ENCODE measurements around the gene NUP58.

NUP58 gene, protein sequence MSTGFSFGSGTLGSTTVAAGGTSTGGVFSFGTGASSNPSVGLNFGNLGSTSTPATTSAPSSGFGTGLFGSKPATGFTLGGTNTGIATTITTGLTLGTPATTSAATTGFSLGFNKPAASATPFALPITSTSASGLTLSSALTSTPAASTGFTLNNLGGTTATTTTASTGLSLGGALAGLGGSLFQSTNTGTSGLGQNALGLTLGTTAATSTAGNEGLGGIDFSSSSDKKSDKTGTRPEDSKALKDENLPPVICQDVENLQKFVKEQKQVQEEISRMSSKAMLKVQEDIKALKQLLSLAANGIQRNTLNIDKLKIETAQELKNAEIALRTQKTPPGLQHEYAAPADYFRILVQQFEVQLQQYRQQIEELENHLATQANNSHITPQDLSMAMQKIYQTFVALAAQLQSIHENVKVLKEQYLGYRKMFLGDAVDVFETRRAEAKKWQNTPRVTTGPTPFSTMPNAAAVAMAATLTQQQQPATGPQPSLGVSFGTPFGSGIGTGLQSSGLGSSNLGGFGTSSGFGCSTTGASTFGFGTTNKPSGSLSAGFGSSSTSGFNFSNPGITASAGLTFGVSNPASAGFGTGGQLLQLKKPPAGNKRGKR

GRCh38 chr13:25301347-25302113, at the start of gene NUP58:
NUP58 (plus strand) TSS chr13:25301625; CDS start chr13:25301774, 149 bp downstream.
- DNase-seq (ENCODE audit: low read depth in 2 of 2) = peak; percentile 87 to 88

GRCh38 chr13:25252225-25252624, 49.2 kb upstream of the NUP58 start:
- DNase-seq (ENCODE audit: low read depth in 2 of 2) = no peak

GRCh38 chr13:25252752-25253151, 48.7 kb upstream of the NUP58 start:
- no peak for DNase-seq (ENCODE audit: low read depth in 2 of 2)

- no peak for DNase-seq (ENCODE audit: low read depth in 2 of 2)
Observed at GRCh38 chr13:25253702-25254101, 47.7 kb upstream of the NUP58 start.

- no peak for DNase-seq (ENCODE audit: low read depth in 2 of 2)
Observed at GRCh38 chr13:25262261-25262660, 39.2 kb upstream of the NUP58 start.

DNA sequence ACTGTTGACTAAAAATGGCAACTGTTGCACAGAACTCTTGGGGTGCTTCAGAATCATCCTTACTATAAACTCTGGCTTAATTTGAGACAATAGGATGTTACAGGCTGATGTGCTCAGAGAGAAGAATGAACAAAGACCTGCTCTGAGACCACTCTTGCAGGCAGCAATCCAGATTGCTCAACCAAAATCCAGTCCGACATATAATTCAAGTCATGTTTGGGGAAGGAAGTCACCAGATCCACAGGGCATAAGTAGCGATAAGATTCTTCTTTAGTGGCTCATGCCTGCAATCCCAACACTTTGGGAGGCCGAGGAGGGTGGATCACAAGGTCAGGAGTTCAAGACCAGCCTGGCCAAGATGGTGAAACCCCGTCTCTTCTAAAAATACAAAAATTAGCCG, 34.7 kb upstream of the NUP58 start:
- no peak for DNase-seq (ENCODE audit: low read depth in 2 of 2)

- no peak for DNase-seq (ENCODE audit: low read depth in 2 of 2)
Observed at GRCh38 chr13:25267715-25268114, 33.7 kb upstream of the NUP58 start.

- no peak for DNase-seq (ENCODE audit: low read depth in 2 of 2)
Observed at GRCh38 chr13:25268561-25268960, 32.9 kb upstream of the NUP58 start.

DNA sequence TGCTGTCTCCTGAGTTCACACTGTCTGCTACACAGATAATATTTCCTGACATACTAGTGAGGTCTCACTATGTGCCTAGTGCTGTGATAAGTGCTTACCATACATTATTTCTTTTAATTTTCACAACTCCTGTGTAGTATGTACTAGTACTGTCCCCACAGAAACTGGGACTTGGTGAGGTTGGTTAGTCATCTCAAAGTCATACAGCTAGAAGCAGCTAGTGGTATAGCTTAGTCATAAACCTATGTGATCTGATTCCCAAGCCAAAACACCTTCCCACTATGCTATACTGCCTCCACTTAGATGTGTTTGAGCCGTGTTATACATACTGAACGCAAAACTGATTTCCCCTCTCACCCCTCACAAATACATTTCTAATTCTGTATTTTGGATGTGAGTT, 24.7 kb upstream of the NUP58 start:
- no peak for DNase-seq (ENCODE audit: low read depth in 2 of 2)

GRCh38 chr13:25280396-25280795, 21.0 kb upstream of the NUP58 start:
- DNase-seq (ENCODE audit: low read depth in 2 of 2) = no peak

DNA sequence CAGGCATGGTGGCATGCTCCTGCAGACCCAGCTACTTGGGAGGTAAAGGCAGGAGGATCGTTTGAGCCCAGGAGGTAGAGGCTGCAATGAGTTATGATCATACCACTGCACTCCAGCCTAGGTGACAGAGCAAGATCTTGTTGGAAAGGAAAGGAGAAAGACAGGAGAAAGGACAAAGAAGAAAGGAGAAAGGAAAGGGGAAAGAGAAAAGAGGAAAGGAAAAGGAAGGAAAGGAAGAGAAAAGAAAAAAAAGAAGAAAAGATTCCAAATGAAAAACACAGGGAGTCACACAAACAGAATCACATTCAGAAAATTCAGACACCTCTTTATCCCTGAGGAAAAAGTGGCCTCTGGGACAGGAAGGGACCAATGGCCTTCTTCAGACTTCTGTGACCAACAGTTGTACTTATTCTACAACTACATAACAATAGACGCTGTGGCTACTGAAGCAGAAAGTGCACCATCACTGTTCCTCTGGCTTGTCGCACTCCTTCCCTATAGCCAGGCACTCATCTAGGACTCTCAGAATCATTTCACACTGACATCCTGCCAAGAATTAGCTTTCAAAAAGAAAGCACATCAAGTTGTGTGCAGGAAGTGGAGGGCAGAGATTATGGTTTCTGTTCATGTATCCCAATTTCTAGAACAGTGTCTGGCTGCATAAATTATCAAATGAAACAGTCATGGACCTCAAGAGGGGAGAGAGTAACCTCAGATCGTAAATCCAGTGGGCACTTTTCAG, 20.1 kb upstream of the NUP58 start:
- no peak for DNase-seq (ENCODE audit: low read depth in 2 of 2)

DNA sequence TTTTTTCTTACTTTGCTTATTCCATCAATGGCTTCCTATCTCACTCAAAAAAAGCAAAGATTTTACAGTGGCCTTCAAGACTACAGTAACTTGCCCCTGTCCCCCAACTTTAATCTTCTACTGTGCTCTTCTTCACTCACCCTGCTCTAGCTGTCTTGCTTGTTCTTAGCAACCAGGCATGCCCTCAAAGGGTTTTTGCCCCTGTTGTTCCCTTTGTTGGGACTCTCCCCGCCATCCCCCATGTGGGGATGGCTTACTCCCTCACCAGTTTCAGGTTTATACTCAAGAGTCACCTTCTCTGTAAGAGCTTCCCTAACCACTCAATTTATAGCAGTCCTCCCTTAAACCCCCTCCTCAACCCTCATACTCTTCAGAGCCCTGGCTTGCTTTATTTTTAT, 19.5 kb upstream of the NUP58 start:
- no peak for DNase-seq (ENCODE audit: low read depth in 2 of 2)

DNA sequence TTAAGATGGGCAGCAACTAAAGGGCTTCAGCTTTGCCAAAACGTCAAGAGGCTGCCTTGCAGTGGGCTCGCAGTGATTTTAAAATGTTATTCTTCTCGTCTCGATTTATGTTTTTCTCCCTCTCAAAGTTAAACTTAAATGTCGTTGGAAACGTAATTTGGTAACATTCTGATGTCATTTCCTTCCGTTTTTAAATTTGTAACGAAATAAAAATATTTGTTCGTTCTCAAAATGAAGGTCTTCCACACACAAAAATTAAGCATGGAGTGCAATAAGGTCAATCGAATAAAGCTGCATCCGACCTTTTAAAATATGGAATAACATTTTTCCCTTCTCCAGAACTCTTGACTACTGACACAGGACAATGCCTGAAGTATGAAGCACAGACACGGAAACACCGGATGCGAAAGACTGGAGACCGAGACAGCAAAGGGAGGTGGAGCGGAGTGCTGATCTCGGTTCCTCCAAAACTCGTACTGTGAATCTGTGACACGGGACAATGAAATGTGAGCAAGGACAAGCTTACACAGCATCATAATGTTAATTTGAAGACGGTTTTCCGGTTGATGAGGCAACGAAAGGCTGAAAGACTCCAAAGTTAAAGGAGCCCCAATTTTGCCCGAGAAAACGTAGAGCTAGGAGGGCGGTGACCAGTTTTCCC, 15.0 kb upstream of the NUP58 start:
- no peak for DNase-seq (ENCODE audit: low read depth in 2 of 2)

- peak; percentile 83 to 85 for DNase-seq (ENCODE audit: low read depth in 2 of 2)
Observed at GRCh38 chr13:25286969-25287961, 14.2 kb upstream of the NUP58 start, which contains the start of gene MTMR6. MTMR6 (minus strand) TSS chr13:25287488; CDS start chr13:25287247, 241 bp downstream.

DNA sequence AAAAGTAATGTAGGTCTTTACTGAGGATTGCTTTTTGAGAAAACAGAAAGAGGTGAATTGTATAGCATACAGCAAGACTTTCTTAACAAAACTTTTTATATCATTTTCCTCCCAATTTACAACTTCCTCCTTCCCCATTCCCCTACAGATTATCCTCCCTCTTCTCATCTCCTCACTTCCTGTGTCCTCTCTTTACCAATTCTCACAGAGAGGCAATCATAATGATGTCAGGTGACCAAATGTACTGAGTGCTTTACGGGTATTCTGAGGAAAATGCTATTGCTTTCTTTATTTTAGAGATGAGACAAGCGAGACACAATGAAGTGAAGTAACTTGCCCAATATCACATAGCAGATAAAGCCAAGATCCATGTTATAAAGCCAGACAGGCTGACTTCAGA, 12.5 kb upstream of the NUP58 start:
- DNase-seq (ENCODE audit: low read depth in 2 of 2) = no peak

GRCh38 chr13:25291691-25292090, 9.7 kb upstream of the NUP58 start:
- no peak for DNase-seq (ENCODE audit: low read depth in 2 of 2)

DNA sequence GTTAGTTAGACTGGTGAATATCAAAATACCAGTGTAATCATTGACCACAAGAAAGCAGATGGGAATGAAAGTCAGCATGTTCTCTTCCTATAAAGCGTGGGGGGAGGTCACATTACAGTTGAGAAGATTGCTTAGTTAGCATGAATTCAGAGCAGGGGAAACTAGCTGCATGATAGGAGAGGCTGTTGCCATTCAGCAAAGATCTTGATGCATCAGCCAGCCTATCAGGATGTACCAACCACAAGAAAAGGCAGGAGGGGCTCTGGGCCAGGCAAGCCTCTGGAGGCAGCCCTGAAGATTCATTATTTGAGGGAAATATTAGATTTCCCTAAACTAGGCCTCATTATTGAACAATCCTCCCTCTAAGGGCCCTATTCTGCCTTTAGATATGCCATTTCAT, 9.1 kb upstream of the NUP58 start:
- no peak for DNase-seq (ENCODE audit: low read depth in 2 of 2)

GRCh38 chr13:25295228-25295627, 6.2 kb upstream of the NUP58 start:
- no peak for DNase-seq (ENCODE audit: low read depth in 2 of 2)

DNA sequence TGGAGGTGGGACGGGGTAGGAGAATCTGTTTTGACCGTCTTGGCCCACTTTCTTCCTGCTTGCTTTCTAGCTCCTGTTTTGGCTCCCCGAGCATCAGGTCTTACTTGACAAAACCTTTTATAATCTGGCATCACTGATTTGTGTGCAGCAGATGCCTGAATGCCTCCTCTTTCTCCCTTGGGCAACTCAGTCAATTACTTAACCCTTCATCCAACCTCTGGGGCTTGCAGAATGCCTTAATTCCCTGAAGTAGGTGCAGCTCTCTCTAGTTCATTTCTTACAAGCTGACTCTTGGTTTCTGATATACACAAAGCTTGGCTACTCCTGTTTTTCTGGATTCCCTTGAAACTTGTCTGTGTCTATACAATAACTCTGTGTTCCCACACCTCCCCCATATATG, 5.7 kb upstream of the NUP58 start:
- DNase-seq (ENCODE audit: low read depth in 2 of 2) = no peak

- DNase-seq (ENCODE audit: low read depth in 2 of 2) = no peak
Observed at GRCh38 chr13:25300861-25301346, 521 bp upstream of the NUP58 start.
